Muscle layer of duodenum (tissue), 2 donors: ENCODE data around the gene NAPA.

Source experiments
- H3K27ac ChIP-seq: one replicate; pipeline ENCODE4 v1.7.0; 2013; ENCODE audit warnings: mild to moderate bottlenecking, low read length
- H3K27me3 ChIP-seq: one replicate; pipeline ENCODE4 v1.7.0; 2013; ENCODE audit warnings: low read depth, mild to moderate bottlenecking, control low read depth, low read length
- H3K36me3 ChIP-seq, 2 donors: one replicate each; pipeline ENCODE4 v1.7.0; 2013; ENCODE audit warnings: low read length in 2 of 2, control low read depth in 1 of 2, mild to moderate bottlenecking in 1 of 2; ENCODE audit not compliant: insufficient read depth in 2 of 2, control insufficient read depth in 1 of 2
- H3K4me1 ChIP-seq, 2 donors: one replicate each; pipeline ENCODE4 v1.7.0; 2013; ENCODE audit warnings: low read length in 2 of 2, mild to moderate bottlenecking in 2 of 2, control low read depth in 1 of 2, moderate library complexity in 1 of 2; ENCODE audit not compliant: insufficient read depth in 2 of 2, control insufficient read depth in 1 of 2
- H3K4me3 ChIP-seq, 2 donors: one replicate each; pipeline ENCODE4 v1.7.0; 2013; ENCODE audit warnings: low read length in 2 of 2, low read depth in 1 of 2, mild to moderate bottlenecking in 1 of 2
- H3K9me3 ChIP-seq, 2 donors: one replicate each; pipeline ENCODE4 v1.7.0; 2013; ENCODE audit warnings: low read length in 2 of 2, control low read depth in 1 of 2, mild to moderate bottlenecking in 1 of 2; ENCODE audit not compliant: control insufficient read depth in 1 of 2
- donor health status: healthy.

NAPA gene

GRCh38 chr19:47520839-47521238 lies 6.0 kb upstream of the NAPA start:
- Histone ChIP-seq H3K27ac (no peak overlapping the region), H3K27me3 (no peaks in the 10 kb centered on the region), H3K36me3 (no peaks in the 10 kb centered on the region), H3K4me1 (peaks cover 3 to 6% of the 10 kb centered on the region in 2 donors), H3K9me3 (no peaks in the 10 kb centered on the region), H3K4me3 (no peak overlapping the region)

- Histone ChIP-seq H3K27me3 (no peaks in the 10 kb centered on the region), H3K36me3 (no peaks in the 10 kb centered on the region), H3K27ac (no peak overlapping the region), H3K4me1 (peaks cover 3 to 6% of the 10 kb centered on the region in 2 donors), H3K9me3 (no peaks in the 10 kb centered on the region), H3K4me3 (no peak overlapping the region)
Measured at GRCh38 chr19:47520343-47520806, 5.5 kb upstream of the NAPA start.

- Histone ChIP-seq H3K36me3 (peaks cover 0 to 6% of the 10 kb centered on the region in 2 donors), H3K4me3 (no peak overlapping the region), H3K9me3 (no peaks in the 10 kb centered on the region), H3K4me1 (peaks cover 3 to 11% of the 10 kb centered on the region in 2 donors), H3K27me3 (no peaks in the 10 kb centered on the region), H3K27ac (no peak overlapping the region)
Measured at GRCh38 chr19:47518854-47519253, 4.0 kb upstream of the NAPA start.

GRCh38 chr19:47518139-47518538 lies 3.3 kb upstream of the NAPA start:
- H3K27me3 ChIP-seq, result no peaks in the 10 kb centered on the region
- H3K9me3 ChIP-seq, result no peaks in the 10 kb centered on the region
- peaks cover 6 to 18% of the 10 kb centered on the region in 2 donors for H3K4me1 ChIP-seq
- no peak overlapping the region for H3K4me3 ChIP-seq
- H3K27ac ChIP-seq, result no peak overlapping the region
- peaks cover 0 to 6% of the 10 kb centered on the region in 2 donors for H3K36me3 ChIP-seq

GRCh38 chr19:47514151-47514868 lies 553 bp downstream of the NAPA start:
- H3K27ac ChIP-seq, result peak overlapping the region; percentile 98
- H3K27me3 ChIP-seq, result no peaks in the 10 kb centered on the region
- peaks cover 39 to 50% of the 10 kb centered on the region in 2 donors for H3K4me1 ChIP-seq
- H3K9me3 ChIP-seq, result no peaks in the 10 kb centered on the region
- peak overlapping the region; percentile 94 to 95 for H3K4me3 ChIP-seq
- H3K36me3 ChIP-seq, result peaks cover 3 to 6% of the 10 kb centered on the region in 2 donors

GRCh38 chr19:47512948-47513319 lies 1.9 kb downstream of the NAPA start:
- Histone ChIP-seq H3K27ac (peak overlapping the region; percentile 84), H3K36me3 (peaks cover 3 to 6% of the 10 kb centered on the region in 2 donors), H3K4me1 (peaks cover 39 to 60% of the 10 kb centered on the region in 2 donors), H3K4me3 (peak overlapping the region; percentile 41 to 94), H3K9me3 (no peaks in the 10 kb centered on the region), H3K27me3 (no peaks in the 10 kb centered on the region)

- peaks cover 3 to 6% of the 10 kb centered on the region in 2 donors for H3K36me3 ChIP-seq
- peaks cover 39 to 65% of the 10 kb centered on the region in 2 donors for H3K4me1 ChIP-seq
- H3K27ac ChIP-seq, result peak overlapping the region; percentile 84
- H3K9me3 ChIP-seq, result no peaks in the 10 kb centered on the region
- no peaks in the 10 kb centered on the region for H3K27me3 ChIP-seq
- H3K4me3 ChIP-seq, result peak overlapping the region; percentile 2 to 41
Measured at GRCh38 chr19:47512183-47512947, 2.5 kb downstream of the NAPA start.

GRCh38 chr19:47511681-47512080 lies 3.2 kb downstream of the NAPA start:
- Histone ChIP-seq H3K4me3 (peak overlapping the region; percentile 2 to 26), H3K36me3 (peaks cover 3 to 7% of the 10 kb centered on the region in 2 donors), H3K4me1 (peaks cover 39 to 69% of the 10 kb centered on the region in 2 donors), H3K9me3 (no peaks in the 10 kb centered on the region), H3K27ac (peak overlapping the region; percentile 84), H3K27me3 (no peaks in the 10 kb centered on the region)

- Histone ChIP-seq H3K36me3 (peaks cover 3 to 9% of the 10 kb centered on the region in 2 donors), H3K4me3 (peak overlapping the region in 1 of 2 donors; percentile 2), H3K27me3 (no peaks in the 10 kb centered on the region), H3K4me1 (peaks cover 39 to 69% of the 10 kb centered on the region in 2 donors), H3K9me3 (no peaks in the 10 kb centered on the region), H3K27ac (peak overlapping the region; percentile 84)
Measured at GRCh38 chr19:47511128-47511517, 3.7 kb downstream of the NAPA start.

GRCh38 chr19:47510516-47511127 lies 4.2 kb downstream of the NAPA start:
- peak overlapping the region in 1 of 2 donors; percentile 2 for H3K4me3 ChIP-seq

GRCh38 chr19:47509973-47510372 lies 4.9 kb downstream of the NAPA start:
- Histone ChIP-seq H3K4me1 (peaks cover 39 to 69% of the 10 kb centered on the region in 2 donors), H3K4me3 (no peak overlapping the region)

More at GRCh38 chr19:47510516-47511127, 4.2 kb downstream of the NAPA start:
- peaks cover 39 to 69% of the 10 kb centered on the region in 2 donors for H3K4me1 ChIP-seq
- H3K9me3 ChIP-seq, result no peaks in the 10 kb centered on the region
- peaks cover 3 to 9% of the 10 kb centered on the region in 2 donors for H3K36me3 ChIP-seq
- H3K27ac ChIP-seq, result no peak overlapping the region
- no peaks in the 10 kb centered on the region for H3K27me3 ChIP-seq

More at GRCh38 chr19:47509973-47510372, 4.9 kb downstream of the NAPA start:
- Histone ChIP-seq H3K36me3 (peaks cover 3 to 16% of the 10 kb centered on the region in 2 donors), H3K9me3 (no peaks in the 10 kb centered on the region), H3K27me3 (no peaks in the 10 kb centered on the region), H3K27ac (no peak overlapping the region)
